DND-41 (cell line): Measurements from ENCODE around the gene EDRF1.

ENCODE experiments used
- ATAC-seq: fragments of 200-7000 bp; cut with Tn5 transposase; 3 replicates; pipeline ENCODE4 v1.9.1; 2021; ENCODE audit warnings: low read depth; ENCODE audit not compliant: insufficient read depth
- DNase-seq: peaks from one replicate; pipeline ENCODE4 v3.0.0-alpha.2; 2020
- H2AFZ ChIP-seq: 2 replicates; pipeline ENCODE4 v1.6.0; 2012; ENCODE audit warnings: low read depth, low read length
- H3K27ac ChIP-seq: 2 replicates; pipeline ENCODE4 v1.5.1; 2012; ENCODE audit warnings: low read length, inconsistent platforms
- H3K27me3 ChIP-seq: fragments of 200-600 bp; sonication (generic); 2 replicates; pipeline ENCODE4 v1.6.0; 2012; ENCODE audit warnings: low read length, mild to moderate bottlenecking, inconsistent platforms; ENCODE audit not compliant: insufficient read depth, poor library complexity
- H3K36me3 ChIP-seq: 2 replicates; pipeline ENCODE4 v1.5.1; 2012; ENCODE audit warnings: low read length, inconsistent platforms; ENCODE audit not compliant: insufficient read depth
- H3K4me1 ChIP-seq: 2 replicates; pipeline ENCODE4 v1.5.1; 2012; ENCODE audit warnings: mild to moderate bottlenecking, low read length; ENCODE audit not compliant: insufficient read depth
- H3K4me2 ChIP-seq: 2 replicates; pipeline ENCODE4 v1.6.0; 2012; ENCODE audit warnings: mild to moderate bottlenecking, moderate library complexity, low read length, inconsistent platforms; ENCODE audit not compliant: insufficient read depth
- H3K4me3 ChIP-seq, 2 experiments: fragments of 200-600 bp in 1 of 2; shearing (Covaris generic) in 1 of 2; 2 replicates each; pipeline ENCODE4 v1.5.1; 2012 to 2016; ENCODE audit warnings: inconsistent platforms in 2 of 2, low read length in 2 of 2, mild to moderate bottlenecking in 2 of 2, low read depth in 1 of 2, moderate library complexity in 1 of 2
- H3K79me2 ChIP-seq: 2 replicates; pipeline ENCODE4 v1.6.0; 2012; ENCODE audit warnings: low read length, inconsistent platforms; ENCODE audit not compliant: insufficient read depth
- H3K9ac ChIP-seq: 2 replicates; pipeline ENCODE4 v1.6.0; 2012; ENCODE audit warnings: low read depth, mild to moderate bottlenecking, inconsistent platforms, low read length, moderate library complexity
- H3K9me3 ChIP-seq: 2 replicates; pipeline ENCODE4 v1.5.1; 2012; ENCODE audit warnings: low read length, moderate library complexity, mild to moderate bottlenecking, inconsistent platforms; ENCODE audit not compliant: insufficient read depth, severe bottlenecking
- H4K20me1 ChIP-seq: 2 replicates; pipeline ENCODE4 v1.6.0; 2012; ENCODE audit warnings: low read length; ENCODE audit not compliant: insufficient read depth
- CTCF ChIP-seq: IDR thresholded peaks from 2 replicates; pipeline ENCODE4 v1.5.1; 2012; ENCODE audit warnings: borderline replicate concordance, low read length, moderate library complexity, mild to moderate bottlenecking; ENCODE audit not compliant: poor library complexity, severe bottlenecking; ENCODE audit errors: extremely low read depth
- EZH2 ChIP-seq: IDR thresholded peaks from 3 replicates; pipeline ENCODE4 v1.6.1; 2012; ENCODE audit warnings: borderline replicate concordance, low read depth, mild to moderate bottlenecking, moderate library complexity, low read length, inconsistent platforms; ENCODE audit not compliant: severe bottlenecking

EDRF1 gene

GRCh38 chr10:125782054-125782453 lies 62.5 kb downstream of the EDRF1 start:
- Histone ChIP-seq H4K20me1 (no peaks in the 10 kb centered on the region), H3K4me1 (no peaks in the 10 kb centered on the region), H3K79me2 (no peaks in the 10 kb centered on the region), H3K9ac (no peak overlapping the region), H3K9me3 (no peaks in the 10 kb centered on the region), H3K4me2 (no peak overlapping the region), H3K27me3 (no peaks in the 10 kb centered on the region), H3K36me3 (no peaks in the 10 kb centered on the region), H3K4me3 (no peak overlapping the region), H3K27ac (no peak overlapping the region), H2AFZ (no peak overlapping the region)
- TF ChIP-seq EZH2, result no peak
- TF ChIP-seq CTCF, result no peak
- ATAC-seq (no peak), DNase-seq (no peak)

- TF ChIP-seq CTCF, result no peak
- no peak for TF ChIP-seq EZH2
- Histone ChIP-seq H4K20me1 (no peaks in the 10 kb centered on the region), H2AFZ (no peak overlapping the region), H3K27ac (no peak overlapping the region), H3K4me2 (no peak overlapping the region), H3K79me2 (no peaks in the 10 kb centered on the region), H3K36me3 (no peaks in the 10 kb centered on the region), H3K4me3 (no peak overlapping the region), H3K9ac (no peak overlapping the region), H3K9me3 (no peaks in the 10 kb centered on the region), H3K4me1 (no peaks in the 10 kb centered on the region), H3K27me3 (no peaks in the 10 kb centered on the region)
- no peak for DNase-seq
- no peak for ATAC-seq
Observed at GRCh38 chr10:125782616-125783015, 63.1 kb downstream of the EDRF1 start.

GRCh38 chr10:125783408-125783807 lies 63.9 kb downstream of the EDRF1 start:
- H3K4me1 ChIP-seq, result no peaks in the 10 kb centered on the region
- no peak for TF ChIP-seq EZH2
- TF ChIP-seq CTCF, result no peak
- no peaks in the 10 kb centered on the region for H3K79me2 ChIP-seq
- no peak overlapping the region for H3K4me2 ChIP-seq
- no peaks in the 10 kb centered on the region for H3K27me3 ChIP-seq
- 0 out of 2 replicates have a peak, but pooled peaks cover 5% of the 10 kb centered on the region for H3K36me3 ChIP-seq
- no peak overlapping the region for H3K27ac ChIP-seq
- H3K9me3 ChIP-seq, result no peaks in the 10 kb centered on the region
- no peak overlapping the region for H2AFZ ChIP-seq
- H3K9ac ChIP-seq, result no peak overlapping the region
- ATAC-seq, result no peak
- H3K4me3 ChIP-seq, result no peak overlapping the region
- no peak for DNase-seq
- no peaks in the 10 kb centered on the region for H4K20me1 ChIP-seq

- H3K9ac ChIP-seq, result no peak overlapping the region
- no peaks in the 10 kb centered on the region for H4K20me1 ChIP-seq
- H3K27ac ChIP-seq, result no peak overlapping the region
- no peaks in the 10 kb centered on the region for H3K4me1 ChIP-seq
- no peak for ATAC-seq
- H3K79me2 ChIP-seq, result no peaks in the 10 kb centered on the region
- peaks cover 10% of the 10 kb centered on the region for H3K36me3 ChIP-seq
- H3K27me3 ChIP-seq, result no peaks in the 10 kb centered on the region
- H3K9me3 ChIP-seq, result no peaks in the 10 kb centered on the region
- no peak for TF ChIP-seq EZH2
- no peak overlapping the region for H3K4me3 ChIP-seq
- no peak for DNase-seq
- no peak overlapping the region for H2AFZ ChIP-seq
- H3K4me2 ChIP-seq, result no peak overlapping the region
Observed at GRCh38 chr10:125783957-125784356, 64.4 kb downstream of the EDRF1 start.
